ENCODE data around the gene ATXN1.
"Not testable (repeated sequence)": the region's sequence is repeated elsewhere in the genome, so short reads cannot be mapped to it uniquely, and the experiment has no call there.

The ATXN1 gene

DNA sequence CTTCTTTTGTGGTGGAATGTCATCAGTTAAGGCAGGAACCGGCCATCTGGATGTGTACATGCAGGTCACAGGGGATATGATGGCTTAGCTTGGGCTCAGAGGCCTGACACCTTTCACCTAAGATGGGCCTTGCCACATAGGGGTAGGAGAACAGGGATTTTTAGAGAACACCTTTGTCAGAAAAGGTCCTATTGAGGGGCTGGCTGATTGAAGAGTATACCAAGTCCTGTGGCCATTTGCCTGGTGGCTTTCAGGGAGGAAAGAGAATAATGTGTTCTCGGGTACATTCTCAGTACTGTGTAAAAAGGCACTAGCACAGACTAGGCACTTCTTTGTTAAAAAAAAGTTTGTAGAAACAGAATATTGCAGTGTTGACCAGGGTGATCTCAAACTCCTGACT lies 496.5 kb downstream of the ATXN1 start:
- H3K36me3 ChIP-seq (replicated peaks) = no peaks in the 10 kb centered on the region
- H3K27ac ChIP-seq = no peak overlapping the region
- no peak overlapping the region for H3K4me3 ChIP-seq (ENCODE audit: low read depth, low read length)
- in situ Hi-C loops (cut with HindIII; ENCODE audit: low pct_ligation_motif_present, low sequenced_read_pairs) = no loop called here
- no peaks in the 10 kb centered on the region for H3K27me3 ChIP-seq (replicated peaks)
- no peak for DNase-seq
- TF ChIP-seq CTCF (IDR thresholded peaks at IDR 0.05; ENCODE audit: low read depth, low read length, missing control alignments) = no peak

DNA sequence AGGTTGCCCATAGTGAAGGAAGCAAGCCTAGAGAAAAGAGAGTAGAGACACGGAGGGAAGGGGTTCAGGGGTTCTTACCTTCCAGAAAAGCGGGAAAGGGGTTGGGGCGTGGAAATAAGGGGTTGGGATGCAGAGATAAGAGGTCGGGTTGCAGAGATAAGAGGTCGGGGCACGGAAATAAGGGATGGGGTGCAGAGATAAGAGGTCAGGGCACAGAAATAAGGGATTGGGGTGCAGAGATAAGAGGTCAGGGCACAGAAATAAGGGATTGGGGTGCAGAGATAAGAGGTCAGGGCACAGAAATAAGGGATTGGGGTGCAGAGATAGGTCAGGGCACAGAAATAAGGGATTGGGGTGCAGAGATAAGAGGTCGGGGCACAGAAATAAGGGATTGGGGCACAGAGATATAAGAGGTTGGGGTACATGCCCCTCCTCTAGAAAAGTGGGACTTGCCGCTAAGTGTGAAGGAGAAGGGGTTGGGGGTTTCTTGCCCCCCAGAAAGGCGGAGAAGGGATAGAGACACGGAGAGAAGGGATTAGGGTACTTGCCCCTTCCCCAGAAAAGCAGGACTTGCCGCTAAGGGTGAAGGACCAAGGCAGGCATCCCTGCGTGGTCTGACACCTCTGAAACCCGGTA lies 497.7 kb downstream of the ATXN1 start:
- H3K4me3 ChIP-seq (ENCODE audit: low read depth, low read length); in situ Hi-C loops (cut with HindIII; ENCODE audit: low pct_ligation_motif_present, low sequenced_read_pairs); H3K27me3 ChIP-seq (replicated peaks); H3K27ac ChIP-seq; H3K36me3 ChIP-seq (replicated peaks); DNase-seq: not testable (repeated sequence)

- H3K27me3 ChIP-seq (replicated peaks); in situ Hi-C loops (cut with HindIII; ENCODE audit: low pct_ligation_motif_present, low sequenced_read_pairs); H3K4me3 ChIP-seq (ENCODE audit: low read depth, low read length); H3K27ac ChIP-seq; DNase-seq; H3K36me3 ChIP-seq (replicated peaks): not testable (repeated sequence)
These were observed 498.5 kb downstream of the ATXN1 start for GRCh38 chr6:16262773-16263172.

- H3K36me3 ChIP-seq (replicated peaks); DNase-seq; H3K27ac ChIP-seq; H3K27me3 ChIP-seq (replicated peaks); H3K4me3 ChIP-seq (ENCODE audit: low read depth, low read length); in situ Hi-C loops (cut with HindIII; ENCODE audit: low pct_ligation_motif_present, low sequenced_read_pairs): not testable (repeated sequence)
These were observed 500.7 kb downstream of the ATXN1 start for GRCh38 chr6:16260602-16261001.

DNA sequence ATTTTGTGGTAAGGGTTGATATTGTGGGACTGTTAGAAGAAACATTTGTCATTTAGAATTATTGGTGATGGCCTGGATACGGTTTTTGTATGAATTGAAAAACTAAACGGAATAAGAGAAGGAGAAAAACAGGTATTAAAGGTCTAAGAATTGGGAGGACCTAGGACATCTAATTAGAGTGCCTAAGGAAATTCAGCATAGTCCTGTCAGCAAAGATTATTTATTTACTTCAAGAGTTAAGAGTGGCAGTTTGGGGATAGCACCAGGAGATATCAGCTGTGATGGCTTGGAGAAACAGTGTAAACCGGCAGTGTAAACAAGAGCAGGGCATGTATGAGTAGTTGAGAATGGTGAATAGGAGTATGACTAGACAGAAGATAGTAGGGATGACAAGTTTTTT lies 501.7 kb downstream of the ATXN1 start:
- H3K4me3 ChIP-seq (ENCODE audit: low read depth, low read length); H3K27ac ChIP-seq; DNase-seq; in situ Hi-C loops (cut with HindIII; ENCODE audit: low pct_ligation_motif_present, low sequenced_read_pairs); H3K27me3 ChIP-seq (replicated peaks); H3K36me3 ChIP-seq (replicated peaks): not testable (repeated sequence)

GRCh38 chr6:16258709-16259075 lies 502.6 kb downstream of the ATXN1 start:
- no peaks in the 10 kb centered on the region for H3K36me3 ChIP-seq (replicated peaks)
- H3K27me3 ChIP-seq (replicated peaks) = no peaks in the 10 kb centered on the region
- in situ Hi-C loops (cut with HindIII; ENCODE audit: low pct_ligation_motif_present, low sequenced_read_pairs) = no loop called here
- H3K27ac ChIP-seq = no peak overlapping the region
- no peak for TF ChIP-seq CTCF (IDR thresholded peaks at IDR 0.05; ENCODE audit: low read depth, low read length, missing control alignments)
- DNase-seq = no peak
- H3K4me3 ChIP-seq (ENCODE audit: low read depth, low read length) = no peak overlapping the region

- no peaks in the 10 kb centered on the region for H3K27me3 ChIP-seq (replicated peaks)
- no peak for TF ChIP-seq CTCF (IDR thresholded peaks at IDR 0.05; ENCODE audit: low read depth, low read length, missing control alignments)
- no peak overlapping the region for H3K27ac ChIP-seq
- no peak overlapping the region for H3K4me3 ChIP-seq (ENCODE audit: low read depth, low read length)
- in situ Hi-C loops (cut with HindIII; ENCODE audit: low pct_ligation_motif_present, low sequenced_read_pairs) = no loop called here
- no peak for DNase-seq
- no peaks in the 10 kb centered on the region for H3K36me3 ChIP-seq (replicated peaks)
These were observed 503.1 kb downstream of the ATXN1 start for GRCh38 chr6:16257999-16258708.

DNA sequence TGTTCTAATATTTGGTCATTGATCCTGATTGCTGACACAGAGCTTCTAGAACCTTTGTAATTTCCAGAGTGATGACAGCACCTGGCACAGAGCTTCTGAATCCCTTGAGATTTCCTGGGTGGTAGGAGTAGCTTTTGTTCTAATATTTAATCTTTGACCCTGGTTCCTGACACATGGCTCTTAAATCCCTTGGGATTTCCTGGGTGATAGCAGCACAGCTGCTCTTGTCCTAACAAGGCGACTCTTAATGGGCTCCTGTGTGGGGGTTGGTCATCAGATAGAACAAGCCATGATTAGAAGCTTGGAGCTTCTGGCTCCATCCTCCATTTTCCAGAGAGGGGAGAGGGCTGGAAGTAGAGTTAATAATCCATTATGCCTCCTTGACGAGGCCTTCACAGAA lies 504.5 kb downstream of the ATXN1 start:
- Histone ChIP-seq H3K27me3 (replicated peaks) (no peaks in the 10 kb centered on the region), H3K4me3 (ENCODE audit: low read depth, low read length) (no peak overlapping the region), H3K36me3 (replicated peaks) (no peaks in the 10 kb centered on the region), H3K27ac (no peak overlapping the region)
- no peak for DNase-seq
- in situ Hi-C loops (cut with HindIII; ENCODE audit: low pct_ligation_motif_present, low sequenced_read_pairs) = no loop called here
- TF ChIP-seq CTCF (IDR thresholded peaks at IDR 0.05; ENCODE audit: low read depth, low read length, missing control alignments) = no peak

Measured in brain microvascular endothelial cell (primary cell).